ENCODE results near the gene ANO6.
"Not testable (repeated sequence)": the region's sequence is repeated elsewhere in the genome, so short reads cannot be mapped to it uniquely, and the experiment has no call there.

Gene ANO6

GRCh38 chr12:45379261-45379660 is 163.4 kb downstream of the ANO6 start:
- no peak for FAIRE-seq
- DNase-seq (ENCODE audit: insufficient read length, low spot score): no peak

DNA sequence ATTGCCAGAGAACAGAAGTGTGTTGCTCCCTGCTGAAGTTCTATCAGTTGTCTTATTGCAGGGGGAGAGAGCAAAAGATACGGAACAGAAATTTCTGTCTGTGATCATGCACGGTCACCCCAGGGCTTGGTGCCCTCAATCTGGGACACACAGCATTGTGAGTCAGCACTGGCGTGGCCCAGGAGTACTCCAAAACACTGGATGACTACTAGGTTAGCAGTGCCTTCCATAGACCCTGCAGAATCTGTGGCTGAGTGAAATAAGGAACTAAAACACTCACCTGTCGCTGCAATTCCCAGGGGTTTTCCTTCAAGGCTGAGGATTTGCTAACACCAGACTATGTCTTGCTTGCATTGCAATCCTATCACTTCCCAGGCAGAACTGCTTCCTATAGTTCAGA is 165.5 kb downstream of the ANO6 start:
- FAIRE-seq: no peak

GRCh38 chr12:45388545-45388944 is 172.7 kb downstream of the ANO6 start:
- DNase-seq (ENCODE audit: insufficient read length, low spot score) (peak; percentile 45), FAIRE-seq (no peak)

More for the DNA sequence above, 165.5 kb downstream of the ANO6 start:
- DNase-seq (ENCODE audit: insufficient read length, low spot score): no peak

- FAIRE-seq (no peak), DNase-seq (ENCODE audit: insufficient read length, low spot score) (no peak)
Observed at GRCh38 chr12:45389426-45389825, 173.5 kb downstream of the ANO6 start.

DNA sequence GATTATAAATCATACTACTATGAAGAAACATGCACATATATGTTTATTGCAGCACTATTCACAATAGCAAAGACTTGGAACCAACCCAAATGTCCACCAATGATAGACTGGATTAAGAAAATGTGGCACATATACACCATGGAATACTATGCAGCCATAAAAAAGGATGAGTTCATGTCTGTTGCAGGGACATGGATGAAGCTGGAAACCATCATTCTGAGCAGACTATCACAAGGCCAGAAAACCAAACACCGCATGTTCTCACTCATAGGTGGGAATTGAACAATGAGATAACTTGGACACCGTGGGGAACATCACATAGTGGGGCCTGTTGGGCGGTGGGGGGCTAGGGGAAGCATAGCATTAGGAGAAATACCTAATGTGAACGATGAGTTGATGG is 181.6 kb downstream of the ANO6 start:
- FAIRE-seq; DNase-seq (ENCODE audit: insufficient read length, low spot score): not testable (repeated sequence)

DNA sequence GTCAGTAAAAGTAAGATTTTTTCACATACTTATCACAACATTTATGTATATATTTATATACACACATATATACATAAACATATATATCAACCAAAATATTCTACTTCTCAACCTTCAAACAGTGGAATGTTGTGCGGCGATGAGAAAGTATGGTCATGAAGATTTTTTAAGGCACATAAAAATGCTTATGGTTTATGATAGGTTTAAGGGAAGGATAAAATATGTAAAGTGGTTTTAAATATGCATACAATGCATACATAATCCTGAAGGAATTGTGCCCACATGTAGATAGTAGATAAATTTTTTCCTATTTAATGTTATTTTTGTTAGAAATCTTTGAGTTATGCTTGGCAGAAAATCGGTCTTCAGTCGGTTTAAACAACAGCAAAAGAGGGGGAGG is 182.7 kb downstream of the ANO6 start:
- no peak for DNase-seq (ENCODE audit: insufficient read length, low spot score)
- FAIRE-seq: no peak

- FAIRE-seq (no peak), DNase-seq (ENCODE audit: insufficient read length, low spot score) (no peak)
Observed at GRCh38 chr12:45400991-45401390, 185.1 kb downstream of the ANO6 start.

DNA sequence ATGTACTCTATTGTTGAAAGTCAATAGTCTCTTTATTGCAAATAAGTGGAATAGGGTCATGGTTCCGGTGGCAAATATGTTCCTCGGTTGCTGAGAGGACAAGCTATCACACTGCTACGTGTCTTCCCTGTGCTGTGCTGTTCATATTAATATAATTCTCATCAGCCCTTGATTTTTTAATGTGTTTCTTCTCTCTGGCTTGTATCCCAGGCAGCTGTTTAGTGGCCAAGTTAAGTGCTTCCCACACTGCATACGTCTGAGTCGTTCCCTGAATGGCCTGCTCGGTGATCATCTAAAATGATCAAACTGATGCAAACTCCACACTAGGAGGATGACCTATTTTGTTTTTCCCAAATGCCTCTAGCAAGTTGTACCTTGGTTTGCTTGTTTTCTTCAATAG is 186.4 kb downstream of the ANO6 start:
- FAIRE-seq (peak; percentile 26), DNase-seq (ENCODE audit: insufficient read length, low spot score) (no peak)

- DNase-seq (ENCODE audit: insufficient read length, low spot score) (no peak), FAIRE-seq (no peak)
Observed at GRCh38 chr12:45406988-45407850, 191.3 kb downstream of the ANO6 start.

DNA sequence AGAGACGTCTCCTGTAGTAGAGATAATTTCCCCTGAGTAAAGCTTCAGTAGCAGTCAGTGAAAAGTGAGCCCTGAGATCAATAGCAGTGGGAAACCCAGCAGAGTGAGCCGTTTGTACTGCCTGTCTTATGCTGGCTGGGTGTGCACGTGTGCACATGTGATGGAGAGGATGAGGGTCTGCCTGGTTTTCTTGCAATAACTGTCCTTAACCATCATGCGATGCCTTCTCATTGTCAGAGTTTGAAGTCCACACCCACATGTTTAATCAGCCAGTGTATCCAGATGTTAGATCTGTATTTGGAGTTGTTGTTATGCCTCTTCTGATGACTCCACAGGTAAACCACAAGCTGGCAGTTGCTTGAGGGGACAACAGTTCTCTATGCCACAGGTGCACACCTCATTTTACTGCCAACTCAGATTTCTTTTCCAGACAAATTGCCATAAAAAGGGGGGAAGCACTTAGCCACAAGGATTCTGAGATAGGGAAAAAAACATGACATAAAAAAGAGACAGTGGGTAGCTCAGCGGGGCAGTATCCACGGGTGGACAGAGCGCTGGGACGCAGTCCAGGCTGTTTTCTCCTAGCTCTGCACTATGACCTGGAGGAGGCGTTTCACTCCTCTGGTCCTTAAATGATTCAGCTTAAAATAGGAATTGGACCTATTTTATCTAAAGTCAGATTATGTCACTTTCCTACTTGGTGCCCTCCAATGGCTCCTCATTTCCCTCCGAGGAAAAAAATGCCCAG is 192.3 kb downstream of the ANO6 start:
- peak; percentile 28 for FAIRE-seq
- DNase-seq (ENCODE audit: insufficient read length, low spot score): no peak

- no peak for FAIRE-seq
- DNase-seq (ENCODE audit: insufficient read length, low spot score): no peak
Observed at GRCh38 chr12:45408729-45409114, 192.8 kb downstream of the ANO6 start.

DNA sequence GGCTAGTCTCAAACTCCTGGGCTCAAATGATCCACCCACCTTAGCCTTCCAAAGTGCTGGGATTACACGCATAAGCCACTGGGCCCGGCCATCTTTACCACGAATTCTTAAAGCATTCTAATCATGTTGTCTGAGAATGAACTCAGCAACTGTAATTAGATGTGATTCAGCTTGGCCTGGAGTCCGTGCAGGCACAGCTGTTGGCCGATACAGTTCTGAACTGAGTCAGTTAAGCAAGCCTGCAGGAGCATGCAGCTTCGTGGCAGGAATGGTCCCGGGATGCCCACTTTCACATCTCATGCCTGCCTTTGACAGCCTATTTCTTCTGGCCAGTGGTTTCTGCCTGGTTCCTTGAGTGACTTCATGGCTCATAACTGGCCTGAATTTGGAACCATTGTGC is 194.1 kb downstream of the ANO6 start:
- FAIRE-seq (no peak), DNase-seq (ENCODE audit: insufficient read length, low spot score) (no peak)

GRCh38 chr12:45411626-45412025 is 195.7 kb downstream of the ANO6 start:
- DNase-seq (ENCODE audit: insufficient read length, low spot score) (no peak), FAIRE-seq (no peak)

DNA sequence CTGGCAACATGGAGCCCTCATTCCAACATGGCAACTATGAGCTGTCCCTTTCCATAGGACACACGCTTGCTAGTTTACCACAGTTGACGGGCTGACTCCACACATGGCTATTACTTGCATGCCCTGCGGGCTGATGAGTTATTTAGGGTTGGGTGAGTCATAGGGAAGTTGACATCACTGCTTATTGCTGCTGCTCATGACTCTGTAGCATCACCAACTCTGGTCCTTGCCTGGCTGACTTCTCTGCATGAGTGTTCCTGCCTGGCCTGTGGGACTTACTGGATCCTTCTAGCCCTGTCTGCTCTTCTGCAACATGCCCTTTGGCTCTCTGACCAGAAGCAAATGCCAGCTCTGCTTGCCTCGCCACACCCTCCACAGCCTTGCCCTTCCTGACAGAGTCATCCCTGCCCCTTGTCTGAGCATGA is 199.5 kb downstream of the ANO6 start:
- peak; percentile 88 for DNase-seq (ENCODE audit: insufficient read length, low spot score)
- peak; percentile 76 for FAIRE-seq

DNA sequence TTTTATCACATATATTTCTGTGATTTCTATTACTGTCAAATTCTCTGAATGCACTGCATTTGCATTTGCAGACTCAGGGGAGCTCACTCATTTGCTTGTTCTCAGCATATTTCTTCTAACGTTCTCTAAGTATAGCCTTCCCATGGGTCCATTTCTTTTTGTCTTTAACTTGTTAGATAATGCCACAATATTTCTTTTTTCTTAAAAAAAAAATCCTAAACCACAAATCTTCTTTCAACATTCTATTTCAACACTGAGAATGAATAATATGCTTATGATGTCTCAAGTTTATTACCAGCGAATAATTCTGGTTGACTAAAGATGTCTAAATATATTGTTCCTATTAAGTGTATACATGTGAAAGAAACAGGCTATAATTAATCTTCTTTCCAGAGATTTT is 200.2 kb downstream of the ANO6 start:
- FAIRE-seq: no peak
- no peak for DNase-seq (ENCODE audit: insufficient read length, low spot score)

DNA sequence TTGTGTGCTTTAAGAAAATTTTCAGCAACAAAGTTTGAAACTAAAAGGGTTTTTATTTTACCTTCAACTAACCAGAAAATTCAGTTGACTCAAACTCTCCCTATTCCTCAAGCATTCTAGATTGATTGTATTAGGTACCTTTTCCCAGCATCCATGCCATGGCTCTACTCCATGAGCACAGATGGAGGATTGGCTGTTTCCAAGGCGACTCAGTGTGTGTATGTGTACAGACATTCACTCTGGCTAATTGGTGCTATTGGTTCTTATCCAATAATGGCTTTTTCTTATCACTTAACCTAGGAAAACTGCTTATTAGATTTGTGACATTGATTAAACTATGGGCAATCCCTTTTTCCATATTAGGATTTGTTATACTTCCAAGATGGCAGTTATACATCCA is 202.6 kb downstream of the ANO6 start:
- DNase-seq (ENCODE audit: insufficient read length, low spot score): no peak
- FAIRE-seq: no peak

GRCh38 chr12:45419317-45419814 is 203.5 kb downstream of the ANO6 start:
- no peak for FAIRE-seq
- DNase-seq (ENCODE audit: insufficient read length, low spot score): no peak

- FAIRE-seq: no peak
- no peak for DNase-seq (ENCODE audit: insufficient read length, low spot score)
Observed at GRCh38 chr12:45421736-45422135, 205.8 kb downstream of the ANO6 start.

GRCh38 chr12:45423931-45424330 is 208.0 kb downstream of the ANO6 start:
- DNase-seq (ENCODE audit: insufficient read length, low spot score) (no peak), FAIRE-seq (no peak)

DNA sequence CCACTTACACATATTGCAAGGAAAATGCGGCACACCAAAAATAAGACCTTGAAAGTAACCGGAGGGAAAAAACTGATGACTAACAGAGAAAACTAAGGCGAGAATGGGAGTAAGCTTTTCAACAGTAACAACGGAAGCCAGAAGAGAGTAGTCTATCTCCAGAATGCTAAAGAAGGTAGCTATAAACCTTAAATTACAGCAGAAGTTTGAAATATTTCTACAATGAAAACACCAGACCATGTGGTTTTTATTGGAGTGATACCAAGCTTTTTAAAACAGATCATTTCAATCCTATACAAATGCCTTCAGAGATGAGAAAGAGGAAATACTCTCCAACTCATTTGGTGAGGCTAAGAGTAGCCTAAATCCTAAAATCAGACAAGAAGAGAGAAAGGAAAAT is 209.5 kb downstream of the ANO6 start:
- DNase-seq (ENCODE audit: insufficient read length, low spot score) (no peak), FAIRE-seq (no peak)

GRCh38 chr12:45426294-45426693 is 210.4 kb downstream of the ANO6 start:
- no peak for FAIRE-seq
- no peak for DNase-seq (ENCODE audit: insufficient read length, low spot score)

GRCh38 chr12:45427042-45427441 is 211.1 kb downstream of the ANO6 start:
- no peak for DNase-seq (ENCODE audit: insufficient read length, low spot score)
- FAIRE-seq: no peak
